DMS79 (cell line): ENCODE data around the gene NUDT16.

ENCODE experiments used
- DNase-seq: peaks from one replicate; lab custom pipeline; 2025; lab: John Stamatoyannopoulos, UW

The NUDT16 gene

GRCh38 chr3:131386429-131387165, 5.0 kb downstream of the NUDT16 start:
- DNase-seq, result no peak

GRCh38 chr3:131387796-131388489, 6.4 kb downstream of the NUDT16 start:
- DNase-seq, result no peak

- no peak for DNase-seq
These were observed 6.9 kb downstream of the NUDT16 start for GRCh38 chr3:131388490-131388799.

- DNase-seq, result no peak
These were observed 8.8 kb downstream of the NUDT16 start for GRCh38 chr3:131390331-131390730.

- DNase-seq, result no peak
These were observed 11.5 kb downstream of the NUDT16 start for GRCh38 chr3:131393051-131393450.

GRCh38 chr3:131393868-131394267, 12.3 kb downstream of the NUDT16 start:
- no peak for DNase-seq

- DNase-seq, result no peak
These were observed 12.8 kb downstream of the NUDT16 start for GRCh38 chr3:131394400-131394799.

GRCh38 chr3:131396170-131396569, 14.6 kb downstream of the NUDT16 start:
- no peak for DNase-seq

- DNase-seq, result no peak
These were observed 16.3 kb downstream of the NUDT16 start for GRCh38 chr3:131397889-131398288.

GRCh38 chr3:131401978-131402377, 20.4 kb downstream of the NUDT16 start:
- DNase-seq, result no peak

- DNase-seq, result no peak
These were observed 20.9 kb downstream of the NUDT16 start for GRCh38 chr3:131402391-131403039.

- DNase-seq, result no peak
These were observed 21.8 kb downstream of the NUDT16 start for GRCh38 chr3:131403216-131403895.

GRCh38 chr3:131405411-131405810, 23.8 kb downstream of the NUDT16 start:
- DNase-seq, result no peak

GRCh38 chr3:131406274-131406673, 24.7 kb downstream of the NUDT16 start:
- no peak for DNase-seq

- no peak for DNase-seq
These were observed 36.2 kb downstream of the NUDT16 start for GRCh38 chr3:131417751-131418150.

- DNase-seq, result no peak
These were observed 39.7 kb downstream of the NUDT16 start for GRCh38 chr3:131421301-131421700.

GRCh38 chr3:131421957-131422498, 40.5 kb downstream of the NUDT16 start:
- no peak for DNase-seq

- DNase-seq, result no peak
These were observed 45.7 kb downstream of the NUDT16 start for GRCh38 chr3:131427226-131427625.

GRCh38 chr3:131431754-131432153, 50.2 kb downstream of the NUDT16 start:
- DNase-seq, result no peak

- DNase-seq, result no peak
These were observed 50.9 kb downstream of the NUDT16 start for GRCh38 chr3:131432441-131432840.

- no peak for DNase-seq
These were observed 53.4 kb downstream of the NUDT16 start for GRCh38 chr3:131435000-131435399.
